Activated B cell treated with CpG ODN at 0.5 μM for 24 hours (primary cell): ENCODE measurements around the gene RAB11FIP4. TPM values are rescaled to one million over a fixed set of nuclear protein-coding genes. Genes with fewer than 3 reads are reported as not detected.

Experiments used
- ATAC-seq: fragments of 200-7000 bp; cut with Tn5 transposase; one replicate; pipeline ENCODE4 v1.10.0; 2021; ENCODE audit warnings: low read depth, mild to moderate bottlenecking, moderate library complexity
- CTCF ChIA-PET: fragments of 350-600 bp; sonication (Branson Sonifier 250); formaldehyde crosslinking; loops from one replicate; lab custom pipeline; 2021; ENCODE audit warnings: antibody characterized with exemption; lab: Charles Lee
- POLR2A ChIA-PET: fragments of 350-600 bp; sonication (Branson Sonifier 250); formaldehyde crosslinking; loops from one replicate; lab custom pipeline; 2021; ENCODE audit warnings: antibody characterized with exemption; lab: Charles Lee
- DNase-seq: peaks from one replicate; pipeline ENCODE4 v3.0.0; 2022
- H3K27ac Mint-ChIP-seq: one replicate; pipeline ENCODE4 v1.8.0; 2020; ENCODE audit warnings: mixed read lengths
- H3K27me3 Mint-ChIP-seq: one replicate; pipeline ENCODE4 v1.8.0; 2021; ENCODE audit warnings: mixed read lengths
- H3K36me3 Mint-ChIP-seq: one replicate; pipeline ENCODE4 v1.8.0; 2021; ENCODE audit warnings: low read depth, mixed read lengths
- H3K4me1 Mint-ChIP-seq: one replicate; pipeline ENCODE4 v1.8.0; 2021; ENCODE audit warnings: mixed read lengths
- H3K4me3 Mint-ChIP-seq: one replicate; pipeline ENCODE4 v1.8.0; 2020; ENCODE audit warnings: mild to moderate bottlenecking, mixed read lengths
- H3K9me3 Mint-ChIP-seq: one replicate; pipeline ENCODE4 v1.8.0; 2020; ENCODE audit warnings: mixed read lengths
- CTCF ChIP-seq: fragments of 200-600 bp; IDR thresholded peaks from one replicate; pipeline ENCODE4 v1.8.0; 2022; ENCODE audit warnings: antibody characterized with exemption, mild to moderate bottlenecking
- intact Hi-C: fragments of 100-400 bp; cut with micrococcal nuclease; formaldehyde crosslinking; loops from one replicate; pipeline ENCODE4 v1.15.1; 2024
- total RNA-seq: library from RNA; stranded (reverse); gene quantifications from 2 replicates; pipeline ENCODE4 v1.2.3, GENCODE V29; 2022

The RAB11FIP4 gene
- total RNA-seq, 1 donor from 2014 or later: 43.2 TPM

- intact Hi-C loops: loop anchor here (5.0 kb wide), 1 partner anchor 114 kb away; no protein-coding TSS in a partner anchor
- H3K9me3 Mint-ChIP-seq: no peaks in the 10 kb centered on the region
- H3K36me3 Mint-ChIP-seq: no peaks in the 10 kb centered on the region
- DNase-seq (peak; percentile 7), ATAC-seq (no peak)
- POLR2A ChIA-PET: no interaction called here
- peaks cover 15% of the 10 kb centered on the region for H3K4me1 Mint-ChIP-seq
- peaks cover 52% of the 10 kb centered on the region for H3K27me3 Mint-ChIP-seq
- CTCF ChIA-PET: interaction anchor here (1.1 kb wide), 1 partner anchor 44 kb away, joined by 4 read pairs; no protein-coding TSS in a partner anchor
- TF ChIP-seq CTCF: no peak
- no peak overlapping the region for H3K27ac Mint-ChIP-seq
- H3K4me3 Mint-ChIP-seq: peak overlapping the region; percentile 70
Observed at GRCh38 chr17:31392856-31393748, 1.6 kb downstream of the RAB11FIP4 start.

DNA sequence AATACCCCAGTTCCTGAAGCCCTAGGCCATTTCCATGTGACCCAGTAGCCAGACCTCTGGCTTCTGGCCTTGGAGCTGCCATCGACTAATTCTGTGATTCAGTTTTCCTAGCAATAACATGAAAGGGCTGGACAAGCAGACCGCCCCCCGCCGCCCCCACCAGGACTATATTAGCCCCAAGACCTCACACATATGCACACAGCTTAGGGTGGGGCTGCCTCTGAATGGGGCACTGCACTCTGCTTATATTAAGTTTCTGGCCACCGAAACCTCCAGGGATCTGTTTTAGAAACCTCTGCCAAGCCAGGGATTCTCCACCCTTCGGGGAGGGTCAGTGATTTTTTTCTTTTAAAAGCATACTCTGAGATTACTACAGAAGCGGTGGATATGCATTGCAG, 2.3 kb downstream of the RAB11FIP4 start:
- DNase-seq (no peak), ATAC-seq (no peak)
- Mint-ChIP-seq H3K9me3 (no peaks in the 10 kb centered on the region), H3K4me3 (peak overlapping the region; percentile 21), H3K27me3 (peaks cover 51% of the 10 kb centered on the region), H3K36me3 (no peaks in the 10 kb centered on the region), H3K27ac (no peak overlapping the region), H3K4me1 (peaks cover 15% of the 10 kb centered on the region)
- ChIA-PET POLR2A (no interaction called here), CTCF (interaction anchor here (1.1 kb wide), 1 partner anchor 44 kb away, joined by 4 read pairs; no protein-coding TSS in a partner anchor)
- intact Hi-C loops: loop anchor here (5.0 kb wide), 1 partner anchor 114 kb away; no protein-coding TSS in a partner anchor
- TF ChIP-seq CTCF: no peak

DNA sequence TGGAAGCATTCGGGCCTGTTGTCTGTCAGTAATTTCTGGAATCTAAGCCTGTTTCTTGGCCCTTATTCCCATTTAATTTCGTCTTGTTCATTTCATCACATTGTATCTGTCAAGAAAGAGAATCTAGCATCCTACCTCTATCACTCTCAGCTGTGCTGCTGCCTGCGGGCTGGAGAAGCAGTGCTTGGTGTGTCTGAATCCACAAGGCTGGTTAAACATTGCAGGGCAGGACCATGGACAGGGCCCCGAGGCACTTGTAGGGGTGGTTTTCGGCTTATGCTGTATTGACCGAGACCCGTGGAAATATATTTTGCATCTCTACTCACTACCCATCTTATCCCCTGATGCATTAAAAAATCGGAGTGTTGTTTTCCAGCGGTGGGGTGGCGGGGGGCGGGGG, 3.1 kb downstream of the RAB11FIP4 start:
- ChIA-PET POLR2A (no interaction called here), CTCF (no interaction called here)

GRCh38 chr17:31397256-31397939, 5.9 kb downstream of the RAB11FIP4 start:
- ChIA-PET POLR2A (no interaction called here), CTCF (no interaction called here)
- Mint-ChIP-seq H3K36me3 (no peaks in the 10 kb centered on the region), H3K9me3 (no peaks in the 10 kb centered on the region), H3K27ac (no peak overlapping the region), H3K4me1 (peaks cover 3% of the 10 kb centered on the region), H3K4me3 (no peak overlapping the region), H3K27me3 (peaks cover 46% of the 10 kb centered on the region)
- ATAC-seq (no peak), DNase-seq (no peak)
- intact Hi-C loops: no loop called here
- no peak for TF ChIP-seq CTCF

More for the DNA sequence above, 3.1 kb downstream of the RAB11FIP4 start:
- no peaks in the 10 kb centered on the region for H3K36me3 Mint-ChIP-seq
- DNase-seq (peak; percentile 16), ATAC-seq (peak; percentile 32)
- H3K9me3 Mint-ChIP-seq: no peaks in the 10 kb centered on the region
- no peak overlapping the region for H3K4me3 Mint-ChIP-seq
- intact Hi-C loops: loop anchor here (5.0 kb wide), 1 partner anchor 113 kb away; no protein-coding TSS in a partner anchor
- no peak overlapping the region for H3K27ac Mint-ChIP-seq
- peaks cover 14% of the 10 kb centered on the region for H3K4me1 Mint-ChIP-seq
- peaks cover 47% of the 10 kb centered on the region for H3K27me3 Mint-ChIP-seq
- no peak for TF ChIP-seq CTCF
